HL-60 (cell line): Measurements from ENCODE around the gene CADM1.

ENCODE experiments used
- DNase-seq, 2 experiments: peaks; one replicate each; pipeline ENCODE4 v3.0.0-alpha.2; 2010 to 2020; ENCODE audit warnings: low read depth in 1 of 2, low spot score in 1 of 2
- H3K27ac ChIP-seq: fragments of 250-450 bp; sonication (Bioruptor Pico); replicated peaks from 2 replicates; pipeline ENCODE4 v1.5.1; 2020; ENCODE audit warnings: mild to moderate bottlenecking, moderate library complexity
- H3K27me3 ChIP-seq: fragments of 250-450 bp; sonication (Bioruptor Pico); 2 replicates; pipeline ENCODE4 v1.5.1; 2021; ENCODE audit warnings: mild to moderate bottlenecking, moderate library complexity; ENCODE audit not compliant: insufficient read depth, poor library complexity, severe bottlenecking
- H3K4me3 ChIP-seq: replicated peaks from 2 replicates; pipeline ENCODE4 v1.5.1; 2011; ENCODE audit warnings: mild to moderate bottlenecking, control low read depth, low read length; ENCODE audit not compliant: insufficient read depth
- GABPA ChIP-seq: IDR thresholded peaks from 2 replicates; pipeline ENCODE4 v1.6.1; 2012; ENCODE audit warnings: low read depth
- POLR2AphosphoS5 ChIP-seq: IDR thresholded peaks from 2 replicates; pipeline ENCODE4 v1.6.1; 2012; ENCODE audit warnings: low read depth
- SPI1 ChIP-seq: IDR thresholded peaks from 2 replicates; pipeline ENCODE4 v1.6.1; 2012; ENCODE audit warnings: low read depth, mild to moderate bottlenecking, borderline replicate concordance
- TF ChIP-seq, protein P1 (sequence below): IDR thresholded peaks from one replicate; pipeline ENCODE4 v1.5.1; 2011; ENCODE audit warnings: low read length, control low read depth, inconsistent platforms; ENCODE audit not compliant: insufficient read depth
- TF ChIP-seq, protein P2 (sequence below): IDR thresholded peaks from 2 replicates; pipeline ENCODE4 v1.6.1; 2012; ENCODE audit warnings: low read depth; ENCODE audit not compliant: insufficient replicate concordance

The CADM1 gene

DNA sequence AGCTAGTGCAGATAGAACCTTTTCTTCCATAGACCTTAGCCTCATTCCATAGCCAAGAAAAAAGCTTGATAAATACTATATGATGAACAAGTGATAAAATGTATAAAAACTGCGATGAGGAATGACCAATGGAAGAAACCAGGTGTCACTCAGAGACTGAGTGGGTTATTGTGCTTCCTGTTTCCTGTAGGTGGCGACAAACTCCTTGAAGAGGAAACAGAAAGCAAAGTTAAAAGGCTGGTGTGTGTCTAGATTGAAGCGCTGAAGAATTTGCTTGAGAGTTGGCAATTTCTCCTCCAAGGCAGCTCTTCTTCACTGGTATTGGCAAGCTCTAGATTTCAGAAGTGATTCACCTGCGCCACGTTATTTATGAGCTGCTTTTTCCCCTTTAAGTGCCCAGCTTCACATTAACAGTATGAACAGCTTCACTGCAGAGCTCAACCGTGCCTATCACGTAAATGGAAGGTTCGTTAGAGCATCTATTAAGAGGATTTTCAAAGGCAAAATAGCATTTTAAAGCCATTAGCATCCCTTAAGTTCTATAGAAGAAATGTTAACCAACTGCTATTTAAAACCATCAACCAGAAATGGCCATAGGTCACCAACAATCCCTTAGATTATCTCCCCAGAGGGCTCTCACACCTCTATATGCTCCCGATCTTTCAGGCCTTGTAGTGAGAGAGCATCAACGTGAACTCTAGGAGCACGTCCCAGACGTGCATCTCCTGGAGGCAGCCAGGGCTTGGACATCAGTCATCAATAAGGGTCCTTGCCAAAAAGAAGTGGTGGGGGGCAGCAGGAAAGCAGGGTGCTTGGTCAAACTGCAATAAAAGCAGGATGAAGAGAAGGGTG is 179.4 kb downstream of the CADM1 start:
- Histone ChIP-seq H3K4me3 (no peak overlapping the region), H3K27me3 (no peaks in the 10 kb centered on the region), H3K27ac (no peak overlapping the region)
- DNase-seq: peak; percentile 7 to 43
- TF ChIP-seq POLR2AphosphoS5: no peak
- TF ChIP-seq, protein P1, sequence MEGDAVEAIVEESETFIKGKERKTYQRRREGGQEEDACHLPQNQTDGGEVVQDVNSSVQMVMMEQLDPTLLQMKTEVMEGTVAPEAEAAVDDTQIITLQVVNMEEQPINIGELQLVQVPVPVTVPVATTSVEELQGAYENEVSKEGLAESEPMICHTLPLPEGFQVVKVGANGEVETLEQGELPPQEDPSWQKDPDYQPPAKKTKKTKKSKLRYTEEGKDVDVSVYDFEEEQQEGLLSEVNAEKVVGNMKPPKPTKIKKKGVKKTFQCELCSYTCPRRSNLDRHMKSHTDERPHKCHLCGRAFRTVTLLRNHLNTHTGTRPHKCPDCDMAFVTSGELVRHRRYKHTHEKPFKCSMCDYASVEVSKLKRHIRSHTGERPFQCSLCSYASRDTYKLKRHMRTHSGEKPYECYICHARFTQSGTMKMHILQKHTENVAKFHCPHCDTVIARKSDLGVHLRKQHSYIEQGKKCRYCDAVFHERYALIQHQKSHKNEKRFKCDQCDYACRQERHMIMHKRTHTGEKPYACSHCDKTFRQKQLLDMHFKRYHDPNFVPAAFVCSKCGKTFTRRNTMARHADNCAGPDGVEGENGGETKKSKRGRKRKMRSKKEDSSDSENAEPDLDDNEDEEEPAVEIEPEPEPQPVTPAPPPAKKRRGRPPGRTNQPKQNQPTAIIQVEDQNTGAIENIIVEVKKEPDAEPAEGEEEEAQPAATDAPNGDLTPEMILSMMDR: peak; percentile 50

DNA sequence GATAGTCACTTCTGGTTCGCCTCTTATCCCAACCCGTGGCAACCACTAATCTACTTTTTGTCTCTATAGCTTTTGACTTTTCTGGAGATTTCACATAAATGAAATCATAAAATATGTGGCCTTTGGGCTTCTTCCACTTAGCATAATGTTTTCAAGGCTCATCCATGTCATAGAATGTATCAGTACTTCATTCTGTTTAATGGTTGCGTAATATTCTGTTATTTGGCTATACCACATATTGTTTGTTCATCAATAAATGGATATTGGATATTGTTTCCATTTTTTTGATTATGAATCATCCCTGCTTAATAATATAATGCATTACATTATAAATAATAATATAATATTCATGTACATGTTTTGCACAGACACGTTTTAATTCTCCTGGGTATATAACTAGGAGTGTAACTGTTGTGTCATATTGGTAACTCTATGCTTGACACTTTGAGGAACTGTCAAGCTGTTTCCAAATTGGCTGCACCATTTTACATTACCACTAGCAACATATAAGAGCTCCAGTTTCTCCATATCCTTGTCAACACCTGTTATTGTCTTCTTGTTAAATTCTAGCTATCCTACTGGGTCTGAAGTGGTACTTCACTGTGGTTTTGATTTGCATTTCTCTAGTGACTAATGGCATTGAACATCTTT is 181.5 kb downstream of the CADM1 start:
- DNase-seq: no peak
- no peak overlapping the region for H3K4me3 ChIP-seq
- TF ChIP-seq POLR2AphosphoS5 (no peak), SPI1 (no peak), GABPA (no peak)
- TF ChIP-seq, protein P1: no peak
- H3K27ac ChIP-seq: no peak overlapping the region
- H3K27me3 ChIP-seq: no peaks in the 10 kb centered on the region

DNA sequence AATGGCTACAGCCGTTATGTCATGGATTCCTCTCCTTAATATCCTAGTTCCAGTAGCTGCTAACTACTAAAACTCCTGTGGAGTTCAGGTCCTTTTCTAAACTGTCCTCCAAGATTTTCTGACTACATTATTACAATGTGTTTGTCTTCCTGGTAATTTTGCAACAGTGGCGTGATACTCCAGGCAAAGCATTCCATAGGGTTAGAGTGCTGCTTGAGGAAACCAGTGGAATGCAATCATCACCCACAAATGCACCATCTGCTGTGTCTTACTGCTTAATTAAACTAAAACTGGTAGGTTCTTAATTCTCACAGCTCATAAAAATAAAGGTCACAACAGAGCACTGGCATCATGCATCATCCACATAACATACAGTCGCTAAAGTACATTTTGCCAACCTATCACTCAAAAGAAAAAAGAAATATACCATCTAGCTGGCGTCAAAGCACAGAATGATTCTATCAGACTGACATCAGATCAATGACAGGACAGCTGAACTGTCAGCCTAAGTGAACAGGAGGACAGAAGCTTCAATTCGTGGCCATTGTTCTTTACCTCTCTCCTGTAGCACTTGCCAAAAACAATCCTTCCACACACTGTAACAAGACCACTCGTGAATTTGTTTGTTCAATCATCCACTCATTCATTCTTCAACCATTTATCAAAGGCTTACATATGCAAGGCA is 182.5 kb downstream of the CADM1 start:
- TF ChIP-seq SPI1 (no peak), POLR2AphosphoS5 (no peak), GABPA (no peak)
- TF ChIP-seq, protein P2, sequence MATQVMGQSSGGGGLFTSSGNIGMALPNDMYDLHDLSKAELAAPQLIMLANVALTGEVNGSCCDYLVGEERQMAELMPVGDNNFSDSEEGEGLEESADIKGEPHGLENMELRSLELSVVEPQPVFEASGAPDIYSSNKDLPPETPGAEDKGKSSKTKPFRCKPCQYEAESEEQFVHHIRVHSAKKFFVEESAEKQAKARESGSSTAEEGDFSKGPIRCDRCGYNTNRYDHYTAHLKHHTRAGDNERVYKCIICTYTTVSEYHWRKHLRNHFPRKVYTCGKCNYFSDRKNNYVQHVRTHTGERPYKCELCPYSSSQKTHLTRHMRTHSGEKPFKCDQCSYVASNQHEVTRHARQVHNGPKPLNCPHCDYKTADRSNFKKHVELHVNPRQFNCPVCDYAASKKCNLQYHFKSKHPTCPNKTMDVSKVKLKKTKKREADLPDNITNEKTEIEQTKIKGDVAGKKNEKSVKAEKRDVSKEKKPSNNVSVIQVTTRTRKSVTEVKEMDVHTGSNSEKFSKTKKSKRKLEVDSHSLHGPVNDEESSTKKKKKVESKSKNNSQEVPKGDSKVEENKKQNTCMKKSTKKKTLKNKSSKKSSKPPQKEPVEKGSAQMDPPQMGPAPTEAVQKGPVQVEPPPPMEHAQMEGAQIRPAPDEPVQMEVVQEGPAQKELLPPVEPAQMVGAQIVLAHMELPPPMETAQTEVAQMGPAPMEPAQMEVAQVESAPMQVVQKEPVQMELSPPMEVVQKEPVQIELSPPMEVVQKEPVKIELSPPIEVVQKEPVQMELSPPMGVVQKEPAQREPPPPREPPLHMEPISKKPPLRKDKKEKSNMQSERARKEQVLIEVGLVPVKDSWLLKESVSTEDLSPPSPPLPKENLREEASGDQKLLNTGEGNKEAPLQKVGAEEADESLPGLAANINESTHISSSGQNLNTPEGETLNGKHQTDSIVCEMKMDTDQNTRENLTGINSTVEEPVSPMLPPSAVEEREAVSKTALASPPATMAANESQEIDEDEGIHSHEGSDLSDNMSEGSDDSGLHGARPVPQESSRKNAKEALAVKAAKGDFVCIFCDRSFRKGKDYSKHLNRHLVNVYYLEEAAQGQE: no peak
- TF ChIP-seq, protein P1: no peak
- Histone ChIP-seq H3K4me3 (no peak overlapping the region), H3K27me3 (no peaks in the 10 kb centered on the region), H3K27ac (no peak overlapping the region)
- no peak for DNase-seq

DNA sequence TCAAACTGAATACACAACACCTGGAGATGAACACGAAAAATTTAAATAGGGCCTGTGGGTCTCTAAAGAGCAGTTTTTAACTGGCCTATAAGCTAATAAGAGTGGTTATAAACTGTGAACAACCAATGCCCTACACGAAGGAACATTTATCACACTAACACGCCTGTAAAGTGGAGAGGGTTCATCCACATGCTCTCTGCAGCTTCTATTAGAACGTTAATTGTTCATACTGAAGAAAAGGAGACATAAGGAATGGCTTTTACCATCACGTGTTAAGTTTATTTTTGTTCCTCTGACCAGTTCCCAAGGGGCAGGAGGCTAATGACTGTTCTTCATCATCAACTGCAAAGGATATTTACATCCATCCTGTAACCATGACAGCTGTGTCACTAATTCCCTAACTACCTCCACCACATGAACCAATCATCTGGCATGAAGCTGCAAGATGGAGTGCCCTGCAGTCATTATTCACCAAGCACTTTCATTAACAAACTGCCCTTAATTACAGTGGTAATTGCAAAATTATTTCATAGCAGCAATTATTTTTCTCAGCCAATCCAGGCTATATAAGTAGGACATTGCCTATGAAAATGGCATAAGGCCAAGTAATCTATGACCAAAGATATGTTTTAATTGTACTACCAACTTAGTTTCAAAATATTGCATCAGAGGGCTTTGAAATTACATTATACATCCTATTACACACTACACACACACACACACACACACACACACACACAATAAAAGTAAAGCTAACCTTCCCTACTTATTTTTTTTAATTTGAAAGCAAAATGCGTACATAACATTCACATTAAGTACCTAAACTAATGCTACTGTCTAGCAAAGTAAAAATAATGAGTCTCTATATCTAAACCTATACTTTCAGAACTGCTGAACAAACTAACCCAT is 186.7 kb downstream of the CADM1 start:
- Histone ChIP-seq H3K27ac (no peak overlapping the region), H3K4me3 (no peak overlapping the region), H3K27me3 (peaks cover 2% of the 10 kb centered on the region)
- TF ChIP-seq GABPA (no peak), SPI1 (no peak), POLR2AphosphoS5 (no peak)
- TF ChIP-seq, protein P2: no peak
- TF ChIP-seq, protein P1: no peak
- DNase-seq: no peak
